H1 (cell line): ENCODE data around the gene DLL3. TPM values are rescaled to one million over a fixed set of nuclear protein-coding genes. Genes with fewer than 3 reads are reported as not detected.

ENCODE experiments used
- ASH2L ChIP-seq: fragments of 200-600, 300-600 bp; sonication (generic); IDR thresholded peaks from one replicate; pipeline ENCODE4 v1.7.1; 2017; ENCODE audit warnings: low read length
- CHD1 ChIP-seq: IDR thresholded peaks from 2 replicates; pipeline ENCODE4 v1.6.1; 2012; ENCODE audit warnings: low read depth, low read length, improper control_type of control experiment
- KDM1A ChIP-seq: fragments of 200-600, 300-600 bp; sonication (generic); IDR thresholded peaks from 2 replicates; pipeline ENCODE4 v1.7.1; 2016; ENCODE audit warnings: mild to moderate bottlenecking, low read length, borderline replicate concordance
- KDM4A ChIP-seq: IDR thresholded peaks from one replicate; pipeline ENCODE4 v1.7.1; 2012; ENCODE audit warnings: low read depth, mild to moderate bottlenecking, moderate library complexity, low read length, inconsistent platforms; ENCODE audit not compliant: severe bottlenecking
- RBBP5 ChIP-seq: IDR thresholded peaks from 2 replicates; pipeline ENCODE4 v1.7.1; 2012; ENCODE audit warnings: low read depth, mild to moderate bottlenecking, inconsistent platforms, low read length, moderate library complexity, borderline replicate concordance
- SUZ12 ChIP-seq: fragments of 200-600 bp; sonication (generic); IDR thresholded peaks from 2 replicates; pipeline ENCODE4 v1.6.1; 2012; ENCODE audit warnings: mild to moderate bottlenecking, inconsistent platforms, low read length, moderate library complexity, mixed read lengths
- TAF7 ChIP-seq: optimal IDR thresholded peaks from 2 replicates; pipeline ENCODE3; 2011; ENCODE audit warnings: low read depth, mild to moderate bottlenecking, inconsistent platforms, low read length, moderate library complexity, borderline replicate concordance
- TBP ChIP-seq: IDR thresholded peaks from 2 replicates; pipeline ENCODE4 v1.6.1; 2011; ENCODE audit warnings: low read depth, low read length, improper control_type of control experiment
- polyA plus RNA-seq, 7 experiments: library from polyadenylated mRNA; depleted of rRNA in 3 of 7; stranded (reverse) in 5 of 7; unstranded in 2 of 7; fragments of >200 nt in 5 of 7; fragments of 200-250 nt in 2 of 7; gene quantifications; 1 replicate in 5 of 7; 2 replicates in 1 of 7; 4 replicates in 1 of 7; pipeline versions ENCODE4 v1.2.1 to v1.2.3, GENCODE V29; 2011 to 2013; ENCODE audit warnings: missing spikeins in 2 of 7, mixed read lengths in 2 of 7
- total RNA-seq: library from RNA; stranded (reverse); fragmentation: NEBNext Ultra II Directional; extraction: Animal tissue kit (Norgen Biotek cat#: 25700); gene quantifications from 2 replicates; pipeline ENCODE4 v1.2.1, GENCODE V29; 2021

Gene DLL3
- total and polyA plus RNA-seq, 2 of the 8 experiments (the other 6 are each of a cell fraction or from before 2014, with no cell fraction given), result 12.2 to 13.8 TPM

GRCh38 chr19:39498798-39499642 is at the start of gene DLL3 (continued):
- TF ChIP-seq ASH2L (no peak), TBP (peak; percentile 30; the same call in 1 of the 2 replicates), RBBP5 (0 out of 2 replicates have a peak, but pooled peaks have one; percentile 31), CHD1 (no peak), SUZ12 (peak; percentile 56; the same call in 1 of the 2 replicates), KDM1A (peak; percentile 24; the same call in 1 of the 2 replicates), TAF7 (no peak), KDM4A (peak; percentile 87)
